Mesothelial cell of epicardium (in vitro differentiated cells): ENCODE measurements around the gene ACTRT2. TPM values are rescaled to one million over a fixed set of nuclear protein-coding genes. Genes with fewer than 3 reads are reported as not detected.

ENCODE experiments used
- DNase-seq, 2 experiments: peaks; one replicate each; pipeline ENCODE4 v3.0.0; 2021; ENCODE audit warnings: low spot score in 2 of 2; ENCODE audit not compliant: unreplicated experiment in 2 of 2
- H3K27ac Mint-ChIP-seq: 2 replicates; pipeline ENCODE4 v1.8.0; 2021; ENCODE audit warnings: mixed read lengths
- H3K27me3 Mint-ChIP-seq: 2 replicates; pipeline ENCODE4 v1.8.0; 2021; ENCODE audit warnings: low read depth, mixed read lengths
- H3K36me3 Mint-ChIP-seq: 2 replicates; pipeline ENCODE4 v1.8.0; 2021; ENCODE audit warnings: mixed read lengths
- H3K4me1 Mint-ChIP-seq: 2 replicates; pipeline ENCODE4 v1.8.0; 2021; ENCODE audit warnings: mixed read lengths
- H3K4me3 Mint-ChIP-seq: 2 replicates; pipeline ENCODE4 v1.8.0; 2021; ENCODE audit warnings: mild to moderate bottlenecking, moderate library complexity, mixed read lengths
- H3K9me3 Mint-ChIP-seq: 2 replicates; pipeline ENCODE4 v1.8.0; 2021; ENCODE audit warnings: mixed read lengths
- CTCF ChIP-seq: fragments of 200-600 bp; sonication (generic); IDR thresholded peaks from one replicate; pipeline ENCODE4 v1.5.0; 2021; ENCODE audit warnings: antibody characterized with exemption; ENCODE audit not compliant: unreplicated experiment
- total RNA-seq: library from RNA; stranded (reverse); gene quantifications from 3 replicates; pipeline ENCODE4 v1.2.1, GENCODE V29; 2021

Gene ACTRT2
- total RNA-seq, 1 donor from 2014 or later, result not detected

DNA sequence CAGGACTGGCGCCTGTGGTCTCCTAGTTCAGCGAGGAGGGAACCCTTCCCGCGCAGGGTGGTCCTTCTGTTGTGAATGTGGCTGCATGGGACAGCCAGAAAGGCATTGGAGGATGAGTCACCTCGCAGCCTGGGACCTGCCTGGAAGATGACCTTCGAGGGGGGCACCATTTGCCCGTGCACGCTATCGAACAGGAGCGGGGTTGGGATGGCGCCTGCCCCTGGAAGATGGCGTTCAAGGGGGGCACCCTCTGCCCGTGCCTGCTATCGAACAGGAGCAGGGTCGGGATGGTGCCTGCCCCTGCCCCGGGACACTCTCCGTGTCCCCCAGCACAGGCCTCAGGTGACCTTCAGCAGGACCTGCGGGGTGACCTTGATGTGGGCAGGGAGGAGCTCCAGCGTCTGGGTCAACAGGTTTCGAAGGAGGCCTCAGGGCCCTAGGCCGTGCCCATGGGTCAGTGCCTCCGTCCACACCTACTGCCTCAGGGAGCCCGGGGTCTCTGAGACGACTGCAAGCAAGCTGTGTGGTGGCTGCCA is 1.7 kb upstream of the ACTRT2 start:
- H3K4me3 Mint-ChIP-seq, result no peak overlapping the region

DNA sequence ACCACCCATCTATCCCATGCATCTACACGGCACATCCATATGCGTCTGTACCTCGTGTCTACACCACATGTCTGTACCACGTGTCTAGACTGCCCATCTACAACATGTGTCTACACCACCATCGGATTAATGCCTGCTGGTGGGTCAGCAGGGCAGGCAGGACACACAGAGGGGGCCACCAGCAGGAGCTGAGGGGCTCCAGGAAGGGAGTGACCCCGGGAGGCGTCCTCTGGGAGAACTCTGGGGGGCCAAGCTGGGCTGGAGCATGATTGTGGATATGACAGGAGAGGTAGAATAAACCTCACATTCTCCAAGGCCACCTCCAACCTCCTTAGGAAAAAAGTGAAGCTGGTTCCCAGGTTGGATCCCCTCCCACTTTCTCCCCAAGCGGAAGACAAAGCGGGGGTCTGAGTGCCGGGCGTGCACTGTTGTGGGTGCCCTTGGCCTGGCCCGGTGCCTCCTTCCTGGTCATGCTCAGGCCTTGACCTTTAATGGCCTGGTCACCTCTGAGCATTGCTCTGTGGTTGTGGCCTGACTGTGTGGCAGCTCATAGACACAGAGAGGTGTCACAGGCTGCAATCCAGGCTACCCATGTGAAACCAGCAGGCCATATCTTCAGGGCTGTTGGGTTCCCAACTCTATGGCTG is 881 bp upstream of the ACTRT2 start:
- no peak for DNase-seq
- Mint-ChIP-seq H3K27me3 (peaks cover 7% of the 10 kb centered on the region), H3K9me3 (peaks cover 9% of the 10 kb centered on the region), H3K27ac (no peak overlapping the region), H3K4me3 (no peak overlapping the region), H3K4me1 (no peaks in the 10 kb centered on the region), H3K36me3 (no peaks in the 10 kb centered on the region)
- no peak for TF ChIP-seq CTCF

More for the DNA sequence above, 1.7 kb upstream of the ACTRT2 start:
- H3K27me3 Mint-ChIP-seq, result peaks cover 14% of the 10 kb centered on the region
- no peak overlapping the region for H3K27ac Mint-ChIP-seq
- DNase-seq, result peak in 1 of 2 experiments; percentile 14
- peaks cover 9% of the 10 kb centered on the region for H3K9me3 Mint-ChIP-seq
- no peaks in the 10 kb centered on the region for H3K36me3 Mint-ChIP-seq
- TF ChIP-seq CTCF, result no peak
- no peaks in the 10 kb centered on the region for H3K4me1 Mint-ChIP-seq

GRCh38 chr1:3021801-3022401 is 634 bp downstream of the ACTRT2 start:
- H3K9me3 Mint-ChIP-seq, result peaks cover 9% of the 10 kb centered on the region
- peak in 1 of 2 experiments; percentile 18 for DNase-seq
- H3K27ac Mint-ChIP-seq, result no peak overlapping the region

GRCh38 chr1:3022511-3022973 is 1.3 kb downstream of the ACTRT2 start:
- TF ChIP-seq CTCF, result no peak
- no peaks in the 10 kb centered on the region for H3K36me3 Mint-ChIP-seq
- H3K9me3 Mint-ChIP-seq, result peaks cover 9% of the 10 kb centered on the region
- H3K4me1 Mint-ChIP-seq, result no peaks in the 10 kb centered on the region
- H3K4me3 Mint-ChIP-seq, result no peak overlapping the region
- no peak overlapping the region for H3K27ac Mint-ChIP-seq
- peaks cover 6% of the 10 kb centered on the region for H3K27me3 Mint-ChIP-seq
- peak in 1 of 2 experiments; percentile 16 for DNase-seq

More at GRCh38 chr1:3021801-3022401, 634 bp downstream of the ACTRT2 start:
- Mint-ChIP-seq H3K4me1 (no peaks in the 10 kb centered on the region), H3K36me3 (no peaks in the 10 kb centered on the region), H3K27me3 (peaks cover 6% of the 10 kb centered on the region), H3K4me3 (no peak overlapping the region)
- TF ChIP-seq CTCF, result no peak

- no peak for DNase-seq
- H3K4me1 Mint-ChIP-seq, result no peaks in the 10 kb centered on the region
- no peak overlapping the region for H3K27ac Mint-ChIP-seq
- H3K36me3 Mint-ChIP-seq, result no peaks in the 10 kb centered on the region
- no peak overlapping the region for H3K4me3 Mint-ChIP-seq
- TF ChIP-seq CTCF, result no peak
- peaks cover 6% of the 10 kb centered on the region for H3K27me3 Mint-ChIP-seq
- H3K9me3 Mint-ChIP-seq, result peaks cover 9% of the 10 kb centered on the region
Observed at GRCh38 chr1:3022976-3023375, 1.7 kb downstream of the ACTRT2 start.
